Measurements from ENCODE around the gene SLC22A12. TPM values are rescaled to one million over a fixed set of nuclear protein-coding genes. Genes with fewer than 3 reads are reported as not detected.

The SLC22A12 gene
- total RNA-seq, 1 donor from 2014 or later: not detected

GRCh38 chr11:64572143-64572542 lies 18.9 kb upstream of the SLC22A12 start:
- DNase-seq (ENCODE audit: extremely low spot score, unreplicated experiment): no peak
- H3K27ac Mint-ChIP-seq: peak overlapping the region; percentile 39

GRCh38 chr11:64577202-64577601 lies 13.8 kb upstream of the SLC22A12 start:
- Mint-ChIP-seq H3K36me3 (no peaks in the 10 kb centered on the region), H3K27ac (no peak overlapping the region), H3K4me3 (no peak overlapping the region), H3K9me3 (no peaks in the 10 kb centered on the region), H3K27me3 (peaks cover 3% of the 10 kb centered on the region), H3K4me1 (ENCODE audit: unreplicated experiment) (no peaks in the 10 kb centered on the region)
- DNase-seq (ENCODE audit: extremely low spot score, unreplicated experiment): no peak
- no peak for TF ChIP-seq CTCF (conservative IDR thresholded peaks at IDR 0.05)

More at GRCh38 chr11:64572143-64572542, 18.9 kb upstream of the SLC22A12 start:
- no peaks in the 10 kb centered on the region for H3K36me3 Mint-ChIP-seq
- TF ChIP-seq CTCF (conservative IDR thresholded peaks at IDR 0.05): no peak
- no peaks in the 10 kb centered on the region for H3K4me1 Mint-ChIP-seq (ENCODE audit: unreplicated experiment)
- H3K4me3 Mint-ChIP-seq: no peak overlapping the region
- no peaks in the 10 kb centered on the region for H3K9me3 Mint-ChIP-seq
- H3K27me3 Mint-ChIP-seq: no peaks in the 10 kb centered on the region

GRCh38 chr11:64580412-64580811 lies 10.6 kb upstream of the SLC22A12 start:
- Mint-ChIP-seq H3K27ac (no peak overlapping the region), H3K4me1 (ENCODE audit: unreplicated experiment) (no peaks in the 10 kb centered on the region), H3K9me3 (no peaks in the 10 kb centered on the region), H3K36me3 (no peaks in the 10 kb centered on the region), H3K4me3 (no peak overlapping the region), H3K27me3 (peaks cover 13% of the 10 kb centered on the region)
- no peak for DNase-seq (ENCODE audit: extremely low spot score, unreplicated experiment)
- TF ChIP-seq CTCF (conservative IDR thresholded peaks at IDR 0.05): no peak

GRCh38 chr11:64581057-64581523 lies 9.9 kb upstream of the SLC22A12 start:
- Mint-ChIP-seq H3K4me1 (ENCODE audit: unreplicated experiment) (no peaks in the 10 kb centered on the region), H3K27ac (no peak overlapping the region), H3K4me3 (no peak overlapping the region), H3K27me3 (peaks cover 17% of the 10 kb centered on the region), H3K36me3 (no peaks in the 10 kb centered on the region), H3K9me3 (no peaks in the 10 kb centered on the region)
- TF ChIP-seq CTCF (conservative IDR thresholded peaks at IDR 0.05): no peak
- DNase-seq (ENCODE audit: extremely low spot score, unreplicated experiment): no peak

GRCh38 chr11:64582885-64583284 lies 8.1 kb upstream of the SLC22A12 start:
- no peaks in the 10 kb centered on the region for H3K36me3 Mint-ChIP-seq
- peaks cover 24% of the 10 kb centered on the region for H3K27me3 Mint-ChIP-seq

More at GRCh38 chr11:64582885-64583284, 8.1 kb upstream of the SLC22A12 start:
- peaks cover 2% of the 10 kb centered on the region for H3K9me3 Mint-ChIP-seq
- DNase-seq (ENCODE audit: extremely low spot score, unreplicated experiment): no peak
- TF ChIP-seq CTCF (conservative IDR thresholded peaks at IDR 0.05): no peak
- H3K27ac Mint-ChIP-seq: no peak overlapping the region
- no peak overlapping the region for H3K4me3 Mint-ChIP-seq
- no peaks in the 10 kb centered on the region for H3K4me1 Mint-ChIP-seq (ENCODE audit: unreplicated experiment)

Data from type B pancreatic cell (in vitro differentiated cells).